ENCODE measurements around the gene PCDHGB1.
"Not testable (repeated sequence)": the region's sequence is repeated elsewhere in the genome, so short reads cannot be mapped to it uniquely, and the experiment has no call there.

Gene PCDHGB1

GRCh38 chr5:141349917-141350619 lies at the start of gene PCDHGB1:
TSS of gene PCDHGB1 (plus strand) at chr5:141350099. CDS start at chr5:141350261, 162 bp downstream.
- in situ Hi-C loops (cut with MboI; ENCODE audit: low sequenced_read_pairs), result no loop called here

GRCh38 chr5:141303756-141304155 lies 46.1 kb upstream of the PCDHGB1 start, which contains the start of gene SLC25A2:
TSS of gene SLC25A2 (minus strand) at chr5:141304049. CDS start at chr5:141303865, 184 bp downstream.
- in situ Hi-C loops (cut with MboI; ENCODE audit: low sequenced_read_pairs), result no loop called here

DNA sequence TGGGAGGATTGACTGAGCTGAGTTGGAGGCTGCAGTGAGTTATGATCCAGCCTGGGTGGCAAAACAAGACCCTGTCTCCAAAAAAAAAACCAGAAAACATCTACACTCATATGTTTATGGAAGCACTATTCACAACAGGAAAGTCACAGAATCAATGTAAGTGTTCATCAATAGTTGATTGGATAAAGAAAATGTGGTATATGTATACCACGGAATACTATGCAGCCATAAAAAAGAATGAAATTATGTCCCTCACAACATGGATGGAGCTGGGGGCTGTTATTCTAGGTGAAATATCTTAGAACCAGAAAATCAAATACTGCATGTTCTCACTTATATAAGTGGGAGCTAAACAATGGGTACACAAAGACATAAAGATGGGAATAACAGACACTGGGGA lies 43.3 kb upstream of the PCDHGB1 start:
- in situ Hi-C loops (cut with MboI; ENCODE audit: low sequenced_read_pairs), result no loop called here

- in situ Hi-C loops (cut with MboI; ENCODE audit: low sequenced_read_pairs), result no loop called here
Measured at GRCh38 chr5:141313711-141314110, 36.2 kb upstream of the PCDHGB1 start.

- in situ Hi-C loops (cut with MboI; ENCODE audit: low sequenced_read_pairs), result not testable (repeated sequence)
Measured at GRCh38 chr5:141316963-141317362, 32.9 kb upstream of the PCDHGB1 start.

DNA sequence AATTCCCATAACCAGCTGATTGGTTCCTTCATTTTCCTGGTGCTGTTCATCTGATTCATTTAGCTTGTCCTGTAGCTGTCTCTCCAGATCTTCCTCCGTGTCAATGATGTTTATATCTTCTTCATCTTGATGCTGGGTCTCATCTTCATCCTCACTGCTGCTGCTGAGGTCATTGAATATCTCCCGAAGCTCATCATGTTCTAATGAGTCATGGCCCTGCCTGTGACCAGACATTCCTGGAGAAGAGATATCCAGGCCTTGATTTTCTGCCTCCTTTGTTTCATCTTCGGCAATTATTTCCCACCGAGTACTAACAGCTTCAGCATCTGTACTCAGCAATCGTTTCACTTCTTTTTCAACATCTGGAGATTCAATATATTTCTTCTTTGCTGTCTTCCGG lies 30.7 kb upstream of the PCDHGB1 start:
- in situ Hi-C loops (cut with MboI; ENCODE audit: low sequenced_read_pairs), result no loop called here

DNA sequence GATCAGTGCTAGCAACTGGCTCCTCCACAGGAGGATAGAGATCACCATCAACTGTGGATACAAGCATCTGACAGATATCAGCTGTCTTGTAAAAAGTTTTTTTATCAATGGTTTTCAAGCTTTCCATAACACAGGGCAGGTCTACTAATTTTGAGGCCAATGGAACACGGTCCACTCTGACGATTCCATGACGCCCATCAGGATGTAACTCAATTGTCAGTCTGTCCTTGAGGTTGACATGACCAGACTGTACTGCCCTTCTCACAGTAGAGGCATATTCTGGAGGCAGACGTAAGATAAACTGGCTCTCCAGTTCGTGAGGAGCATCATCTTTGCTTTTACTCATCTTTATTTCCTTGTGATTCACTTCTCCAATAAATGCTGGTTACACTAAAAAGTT lies 30.2 kb upstream of the PCDHGB1 start:
- in situ Hi-C loops (cut with MboI; ENCODE audit: low sequenced_read_pairs), result no loop called here

- in situ Hi-C loops (cut with MboI; ENCODE audit: low sequenced_read_pairs), result no loop called here
Measured at GRCh38 chr5:141320225-141321169, 29.4 kb upstream of the PCDHGB1 start, which contains the start of gene TAF7. TSS of gene TAF7 (minus strand) at chr5:141320784. CDS start at chr5:141320044, 740 bp downstream.

DNA sequence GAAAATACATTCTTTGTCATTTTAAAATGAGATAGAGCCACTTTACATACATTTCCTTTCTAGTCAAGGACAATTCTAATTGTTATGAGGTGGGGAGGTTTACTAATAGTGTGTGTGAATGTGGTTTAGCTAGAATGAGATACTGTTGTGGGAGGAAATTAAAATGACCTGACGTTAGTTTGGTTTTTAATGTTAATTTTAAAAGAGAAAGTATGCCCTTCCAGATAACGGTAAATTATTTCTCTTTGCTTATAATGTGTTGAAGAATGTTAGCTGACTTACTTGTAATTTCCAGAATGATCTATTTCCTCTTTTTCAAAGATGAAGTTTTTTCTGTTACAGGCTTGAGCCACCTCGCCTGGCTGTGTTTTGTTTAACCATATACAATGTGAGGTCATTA lies 27.6 kb upstream of the PCDHGB1 start:
- in situ Hi-C loops (cut with MboI; ENCODE audit: low sequenced_read_pairs), result no loop called here

DNA sequence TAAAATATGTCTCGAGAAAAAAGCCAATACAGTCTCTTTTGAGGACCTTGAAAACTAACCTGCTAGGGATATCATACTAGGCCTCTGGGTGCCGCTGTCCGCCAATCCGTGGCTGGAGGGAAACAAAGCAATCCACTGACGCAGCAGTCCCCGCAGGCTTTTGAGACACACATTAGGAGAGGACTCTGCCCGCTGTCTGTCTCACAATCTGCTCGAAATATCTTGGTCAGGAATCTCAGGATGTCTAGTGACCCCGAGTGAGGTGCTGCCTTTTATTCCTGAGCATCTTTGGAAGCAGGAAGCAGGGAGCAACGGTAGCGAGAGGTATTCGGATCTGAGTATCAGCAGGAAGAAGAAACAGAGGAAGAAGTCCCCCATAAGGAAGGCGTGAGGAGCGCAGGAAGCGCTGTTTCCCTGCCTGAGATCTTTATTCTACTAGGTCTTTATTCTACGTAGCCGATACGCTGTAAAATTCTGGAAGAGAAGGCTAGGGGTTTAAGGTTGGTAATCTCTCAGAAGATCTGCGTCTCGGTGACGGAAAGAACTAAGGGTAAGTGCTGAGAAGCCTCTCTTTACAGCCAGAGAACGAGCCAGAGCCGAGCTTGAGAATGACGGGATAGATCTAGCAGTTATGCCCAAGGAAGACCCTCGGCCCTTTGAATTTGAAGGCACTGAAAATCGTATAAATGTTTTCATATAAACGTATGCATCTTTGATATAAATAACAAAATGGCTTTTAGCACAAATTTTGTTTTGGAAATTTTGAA lies 23.6 kb upstream of the PCDHGB1 start:
- in situ Hi-C loops (cut with MboI; ENCODE audit: low sequenced_read_pairs), result no loop called here

DNA sequence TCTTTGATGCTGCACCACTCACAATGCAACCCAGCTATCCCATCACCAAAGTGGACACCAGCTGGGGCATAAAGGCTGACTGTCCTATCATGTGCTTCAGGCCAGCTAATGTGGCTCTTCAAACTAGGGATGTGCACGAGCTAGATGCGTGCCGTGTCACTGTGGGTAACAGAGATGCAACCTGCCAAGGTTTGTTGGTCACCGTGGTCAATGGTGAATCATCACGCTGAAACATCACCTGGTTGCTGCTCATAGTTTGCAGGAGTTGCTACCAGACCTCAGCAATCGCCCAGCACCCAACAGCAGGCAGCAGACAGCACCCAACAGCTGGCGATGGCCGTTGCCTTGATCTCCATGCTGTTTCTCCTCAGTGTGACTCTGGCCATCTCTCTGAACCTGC lies 21.7 kb upstream of the PCDHGB1 start:
- in situ Hi-C loops (cut with MboI; ENCODE audit: low sequenced_read_pairs), result no loop called here

GRCh38 chr5:141330299-141331080 lies 19.4 kb upstream of the PCDHGB1 start, which contains the start of gene PCDHGA1:
TSS of gene PCDHGA1 (plus strand) at chr5:141330514.
- in situ Hi-C loops (cut with MboI; ENCODE audit: low sequenced_read_pairs), result no loop called here

GRCh38 chr5:141332571-141332970 lies 17.3 kb upstream of the PCDHGB1 start:
- in situ Hi-C loops (cut with MboI; ENCODE audit: low sequenced_read_pairs), result not testable (repeated sequence)

DNA sequence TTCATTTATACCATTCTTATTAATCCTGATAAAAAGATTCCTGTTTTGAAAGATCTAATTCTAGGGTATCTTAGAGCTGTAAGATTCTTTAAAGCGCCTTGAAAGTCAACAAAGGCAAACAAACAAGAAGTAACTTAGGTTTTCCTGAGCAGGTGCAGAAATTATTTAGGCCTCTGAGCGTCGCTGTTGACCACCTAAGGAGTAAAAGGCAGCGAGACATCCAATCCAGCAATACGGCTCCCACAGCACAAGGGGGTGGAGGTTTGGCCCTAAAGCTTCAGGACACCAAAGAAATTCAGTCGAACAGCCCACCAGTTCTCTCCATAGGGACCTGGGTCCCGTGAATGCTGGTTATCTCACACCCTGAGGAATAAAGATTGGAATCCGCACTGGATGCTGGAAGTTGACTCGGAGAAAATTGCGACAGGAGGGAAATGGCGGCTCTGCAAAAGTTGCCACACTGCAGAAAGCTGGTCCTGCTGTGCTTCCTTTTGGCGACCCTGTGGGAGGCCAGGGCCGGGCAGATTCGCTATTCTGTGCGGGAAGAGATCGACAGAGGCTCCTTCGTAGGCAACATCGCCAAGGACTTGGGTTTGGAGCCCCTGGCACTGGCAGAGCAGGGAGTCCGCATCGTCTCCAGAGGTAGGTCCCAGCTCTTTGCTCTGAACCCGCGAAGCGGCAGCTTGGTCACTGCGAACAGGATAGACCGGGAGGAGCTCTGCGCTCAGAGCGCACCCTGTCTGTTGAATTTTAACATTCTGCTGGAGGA lies 11.2 kb upstream of the PCDHGB1 start, which contains the start of gene PCDHGA2:
TSS of gene PCDHGA2 (plus strand) at position 223 of the 769 bp plus-strand sequence.
- in situ Hi-C loops (cut with MboI; ENCODE audit: low sequenced_read_pairs), result no loop called here

DNA sequence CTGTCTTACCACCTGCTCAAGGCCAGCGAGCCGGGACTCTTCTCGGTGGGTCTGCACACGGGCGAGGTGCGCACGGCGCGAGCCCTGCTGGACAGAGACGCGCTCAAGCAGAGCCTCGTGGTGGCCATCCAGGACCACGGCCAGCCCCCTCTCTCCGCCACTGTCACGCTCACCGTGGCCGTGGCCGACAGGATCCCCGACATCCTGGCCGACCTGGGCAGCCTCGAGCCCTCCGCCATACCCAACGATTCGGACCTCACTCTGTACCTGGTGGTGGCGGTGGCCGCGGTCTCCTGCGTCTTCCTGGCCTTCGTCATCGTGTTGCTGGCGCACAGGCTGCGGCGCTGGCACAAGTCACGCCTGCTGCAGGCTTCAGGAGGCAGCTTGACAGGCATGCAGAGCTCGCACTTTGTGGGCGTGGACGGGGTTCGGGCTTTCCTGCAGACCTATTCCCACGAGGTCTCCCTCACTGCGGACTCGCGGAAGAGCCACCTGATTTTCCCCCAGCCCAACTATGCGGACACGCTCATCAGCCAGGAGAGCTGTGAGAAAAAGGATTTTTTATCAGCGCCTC lies 9.0 kb upstream of the PCDHGB1 start:
- in situ Hi-C loops (cut with MboI; ENCODE audit: low sequenced_read_pairs), result not testable (repeated sequence)

DNA sequence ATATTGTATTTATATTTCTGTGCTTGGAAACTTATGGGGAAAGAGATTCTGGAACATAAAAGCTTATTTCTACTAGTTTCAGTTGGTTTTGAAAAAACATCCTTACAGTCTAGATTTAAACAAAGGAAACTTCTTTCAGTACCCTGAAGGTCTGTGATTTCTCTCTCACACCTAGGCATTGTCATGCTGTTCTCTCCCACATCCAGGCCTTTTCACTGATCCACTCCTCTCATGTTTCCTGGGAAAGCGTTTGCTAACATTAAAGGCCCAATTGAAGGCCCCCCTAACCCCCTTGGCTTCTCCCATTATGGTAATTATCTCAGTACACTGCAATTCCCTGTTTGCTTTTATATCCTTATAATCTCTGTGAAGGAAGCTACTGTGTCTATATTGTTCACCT lies 7.1 kb upstream of the PCDHGB1 start:
- in situ Hi-C loops (cut with MboI; ENCODE audit: low sequenced_read_pairs), result no loop called here

GRCh38 chr5:141343242-141343952 lies 6.5 kb upstream of the PCDHGB1 start, which contains the start of gene PCDHGA3:
TSS of gene PCDHGA3 (plus strand) at chr5:141343829. CDS start at chr5:141344034, 205 bp downstream.
- in situ Hi-C loops (cut with MboI; ENCODE audit: low sequenced_read_pairs), result no loop called here

DNA sequence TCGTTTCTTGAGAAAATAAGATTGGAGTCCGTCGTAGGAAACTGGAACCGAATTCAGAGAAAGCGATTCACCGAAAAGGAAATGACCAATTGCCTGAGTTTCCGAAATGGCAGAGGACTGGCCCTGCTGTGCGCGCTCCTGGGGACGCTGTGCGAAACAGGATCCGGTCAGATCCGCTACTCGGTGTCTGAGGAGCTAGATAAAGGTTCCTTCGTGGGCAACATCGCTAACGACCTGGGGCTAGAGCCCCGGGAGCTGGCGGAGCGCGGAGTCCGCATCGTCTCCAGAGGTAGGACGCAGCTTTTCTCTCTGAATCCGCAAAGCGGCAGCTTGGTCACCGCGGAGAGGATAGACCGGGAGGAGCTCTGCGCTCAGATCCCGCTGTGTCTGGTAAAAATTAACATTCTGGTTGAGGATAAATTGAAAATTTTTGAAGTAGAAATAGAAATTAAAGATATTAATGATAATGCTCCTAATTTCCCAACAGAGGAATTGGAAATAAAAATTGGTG lies 5.9 kb upstream of the PCDHGB1 start:
- in situ Hi-C loops (cut with MboI; ENCODE audit: low sequenced_read_pairs), result no loop called here

Measured in HL-60/S4 treated with retinoic acid at 250 ng/mL for 4 days and 3 days (cell line).